Right kidney (tissue), 1 donor: ENCODE data around the gene HNRNPA2B1.
A peak's percentile ranks its signal among the peaks of the same experiment; 100 is the strongest.
"Not testable (repeated sequence)": the region's sequence is repeated elsewhere in the genome, so short reads cannot be mapped to it uniquely, and the experiment has no call there.

Experiments
- DNase-seq: peaks from one replicate; pipeline ENCODE4 v3.0.0-alpha.2; 2016

The HNRNPA2B1 gene

GRCh38 chr7:26168458-26169023, 32.0 kb downstream of the HNRNPA2B1 start:
- DNase-seq = no peak

- no peak for DNase-seq
Observed at GRCh38 chr7:26167303-26167934, 33.1 kb downstream of the HNRNPA2B1 start.

- no peak for DNase-seq
Observed at GRCh38 chr7:26166684-26167266, 33.8 kb downstream of the HNRNPA2B1 start.

- no peak for DNase-seq
Observed at GRCh38 chr7:26165950-26166683, 34.4 kb downstream of the HNRNPA2B1 start.

GRCh38 chr7:26163804-26164203, 36.7 kb downstream of the HNRNPA2B1 start:
- DNase-seq = not testable (repeated sequence)

- no peak for DNase-seq
Observed at GRCh38 chr7:26162431-26162830, 38.1 kb downstream of the HNRNPA2B1 start.

GRCh38 chr7:26160896-26161295, 39.6 kb downstream of the HNRNPA2B1 start:
- no peak for DNase-seq

- DNase-seq = no peak
Observed at GRCh38 chr7:26159243-26159642, 41.3 kb downstream of the HNRNPA2B1 start.

- DNase-seq = no peak
Observed at GRCh38 chr7:26157520-26158105, 42.9 kb downstream of the HNRNPA2B1 start.

GRCh38 chr7:26156451-26157420, 43.8 kb downstream of the HNRNPA2B1 start:
- no peak for DNase-seq

- no peak for DNase-seq
Observed at GRCh38 chr7:26155531-26156375, 44.8 kb downstream of the HNRNPA2B1 start.

- DNase-seq = no peak
Observed at GRCh38 chr7:26153823-26154783, 46.4 kb downstream of the HNRNPA2B1 start.

GRCh38 chr7:26153241-26153822, 47.2 kb downstream of the HNRNPA2B1 start:
- no peak for DNase-seq

- DNase-seq = peak; percentile 63
Observed at GRCh38 chr7:26152782-26153240, 47.7 kb downstream of the HNRNPA2B1 start.

- DNase-seq = peak; percentile 85
Observed at GRCh38 chr7:26151953-26152781, 48.4 kb downstream of the HNRNPA2B1 start, which contains the start of gene NFE2L3. Gene NFE2L3, plus strand, starts transcription at chr7:26152198. Its CDS starts 301 bp downstream, at chr7:26152499.

GRCh38 chr7:26151650-26151952, 48.9 kb downstream of the HNRNPA2B1 start:
- no peak for DNase-seq

GRCh38 chr7:26151096-26151495, 49.5 kb downstream of the HNRNPA2B1 start:
- DNase-seq = no peak

- DNase-seq = no peak
Observed at GRCh38 chr7:26149391-26149977, 51.1 kb downstream of the HNRNPA2B1 start.
